ENCODE data around the gene STRIP2. TPM values are rescaled to one million over a fixed set of nuclear protein-coding genes. Genes with fewer than 3 reads are reported as not detected.

Gene STRIP2
- total and polyA plus RNA-seq, 2 of the 13 experiments (the other 11 are each of a cell fraction or from before 2014, with no cell fraction given), result 3.9 to 8.2 TPM

DNA sequence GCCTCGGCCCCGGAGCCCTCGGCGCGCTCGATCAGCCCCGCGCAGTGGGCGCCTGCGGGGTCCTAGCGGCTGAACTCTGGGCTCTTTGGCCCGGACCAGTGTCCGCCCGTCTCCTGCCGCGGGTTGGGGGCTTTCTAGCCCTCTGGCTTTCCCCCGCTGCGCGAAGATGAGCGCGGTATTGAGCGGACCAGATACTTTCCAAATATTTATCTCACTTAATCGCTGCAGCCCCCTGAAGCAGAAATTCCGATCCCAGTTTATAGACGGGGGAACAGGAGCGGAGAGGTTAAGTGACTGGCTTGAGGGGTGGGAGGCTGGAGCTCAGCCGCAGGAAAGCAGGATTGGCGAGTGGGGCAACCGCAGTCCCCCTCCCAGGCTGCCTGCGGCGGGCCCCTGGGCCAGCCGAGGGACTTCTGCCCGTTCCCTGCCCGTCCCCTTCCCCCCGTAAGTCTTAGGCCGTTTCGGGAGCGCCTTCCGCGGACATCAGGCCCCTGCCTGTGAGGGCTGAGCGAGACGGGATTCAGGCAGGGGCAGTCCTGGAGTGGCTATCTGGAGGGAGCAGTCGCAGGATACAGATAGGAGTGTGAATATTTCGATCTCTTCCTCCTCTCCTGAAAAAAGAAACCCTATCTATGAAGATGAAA, 565 bp downstream of the STRIP2 start:
- CTCF ChIA-PET (ENCODE audit: low intra/inter-chr PET ratio, low total read pairs), result no interaction called here
- intact Hi-C loops (cut with micrococcal nuclease; ENCODE audit: unreplicated experiment), result no loop called here
- BruUV-seq (replicated peaks), result TSS peak; percentile 51
- POLR2A ChIA-PET, result interaction anchor here (1.0 to 1.8 kb wide), 4 partner anchors 12 to 217 kb away, joined by 3 to 4 read pairs (median 3); no protein-coding TSS in a partner anchor
- Histone ChIP-seq H3K9me3 (ENCODE audit: low read length) (no peaks in the 10 kb centered on the region), H3K27ac (ENCODE audit: extremely low read length, insufficient read depth, low read length) (peak overlapping the region; percentile 57), H3K36me3 (replicated peaks in 1 of 2; ENCODE audit: control insufficient read depth in 1 of 2, insufficient read depth in 2 of 2, low read length in 2 of 2) (no peaks in the 10 kb centered on the region), H3K27me3 (ENCODE audit: control insufficient read depth in 1 of 2, insufficient read depth in 2 of 2, low read length in 2 of 2) (no peaks in the 10 kb centered on the region), H3K4me1 (ENCODE audit: insufficient read depth, low read length) (peaks cover 30% of the 10 kb centered on the region), H3K79me2 (ENCODE audit: insufficient read depth, low read length) (no peaks in the 10 kb centered on the region), H3K4me2 (ENCODE audit: low read depth, low read length) (peak overlapping the region; percentile 98), H4K20me1 (ENCODE audit: insufficient read depth, low read length) (no peaks in the 10 kb centered on the region), H2AFZ (ENCODE audit: low read length) (peak overlapping the region; percentile 34), H3K4me3 (replicated peaks in 1 of 3; ENCODE audit: insufficient read depth in 1 of 3, low read depth in 2 of 3, low read length in 3 of 3) (peak overlapping the region; percentile 68 to 87 (median 75)), H3K9ac (ENCODE audit: insufficient read depth, low read depth, low read length) (peak overlapping the region; percentile 76)
- FAIRE-seq (no peak), ATAC-seq (peak; percentile 77), DNase-seq (ENCODE audit: low spot score) (peak; percentile 2)
- WGBS (ENCODE audit: low lambda C conversion rate), result 0% methylated on average over 20 of the region's 44 CpGs
- in situ Hi-C loops (cut with HindIII; ENCODE audit: extremely low pct_ligation_motif_present, low pct_unique_long_range_greater_than_20kb), result no loop called here
- TF ChIP-seq ZNF782 (CRISPR knock-in tag; IDR thresholded peaks at IDR 0.05; ENCODE audit: borderline replicate concordance), result 0 out of 2 replicates have a peak, but pooled peaks have one; percentile 35
- TF ChIP-seq, protein P1, sequence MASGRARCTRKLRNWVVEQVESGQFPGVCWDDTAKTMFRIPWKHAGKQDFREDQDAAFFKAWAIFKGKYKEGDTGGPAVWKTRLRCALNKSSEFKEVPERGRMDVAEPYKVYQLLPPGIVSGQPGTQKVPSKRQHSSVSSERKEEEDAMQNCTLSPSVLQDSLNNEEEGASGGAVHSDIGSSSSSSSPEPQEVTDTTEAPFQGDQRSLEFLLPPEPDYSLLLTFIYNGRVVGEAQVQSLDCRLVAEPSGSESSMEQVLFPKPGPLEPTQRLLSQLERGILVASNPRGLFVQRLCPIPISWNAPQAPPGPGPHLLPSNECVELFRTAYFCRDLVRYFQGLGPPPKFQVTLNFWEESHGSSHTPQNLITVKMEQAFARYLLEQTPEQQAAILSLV (CRISPR knock-in tag; IDR thresholded peaks at IDR 0.05; ENCODE audit: borderline replicate concordance), result 0 out of 2 replicates have a peak, but pooled peaks have one; percentile 0
- no peak for TF ChIP-seq CCAR2 (optimal IDR thresholded peaks at IDR 0.05; ENCODE audit: low read depth, low read length)
- TF ChIP-seq, protein P2, sequence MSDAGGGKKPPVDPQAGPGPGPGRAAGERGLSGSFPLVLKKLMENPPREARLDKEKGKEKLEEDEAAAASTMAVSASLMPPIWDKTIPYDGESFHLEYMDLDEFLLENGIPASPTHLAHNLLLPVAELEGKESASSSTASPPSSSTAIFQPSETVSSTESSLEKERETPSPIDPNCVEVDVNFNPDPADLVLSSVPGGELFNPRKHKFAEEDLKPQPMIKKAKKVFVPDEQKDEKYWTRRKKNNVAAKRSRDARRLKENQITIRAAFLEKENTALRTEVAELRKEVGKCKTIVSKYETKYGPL (CRISPR knock-in tag; IDR thresholded peaks at IDR 0.05), result 0 out of 2 replicates have a peak, but pooled peaks have one; percentile 53
- TF ChIP-seq EEA1 (CRISPR knock-in tag; IDR thresholded peaks at IDR 0.05; ENCODE audit: borderline replicate concordance), result no peak
- no peak for TF ChIP-seq MAFK (conservative IDR thresholded peaks at IDR 0.05 in 1 of 2, IDR thresholded peaks at IDR 0.05 in 1 of 2; ENCODE audit: low read length in 2 of 2)
- 0 out of 2 replicates have a peak, but pooled peaks have one; percentile 47 for TF ChIP-seq ZNF160 (CRISPR knock-in tag; IDR thresholded peaks at IDR 0.05)
- 0 out of 2 replicates have a peak, but pooled peaks have one; percentile 0 for TF ChIP-seq ZNF564 (CRISPR knock-in tag; IDR thresholded peaks at IDR 0.05)
- no peak for TF ChIP-seq IRX3 (CRISPR knock-in tag; IDR thresholded peaks at IDR 0.05; ENCODE audit: borderline replicate concordance, low read depth)
- 0 out of 2 replicates have a peak, but pooled peaks have one; percentile 24 for TF ChIP-seq ZNF263 (CRISPR knock-in tag; IDR thresholded peaks at IDR 0.05)
- TF ChIP-seq ZBTB3 (CRISPR knock-in tag; IDR thresholded peaks at IDR 0.05; ENCODE audit: borderline replicate concordance, low read depth), result 0 out of 2 replicates have a peak, but pooled peaks have one; percentile 19
- TF ChIP-seq ZBTB7B (CRISPR knock-in tag; IDR thresholded peaks at IDR 0.05), result peak; percentile 47; the same call in 1 of the 2 replicates
- TF ChIP-seq ZNF563 (CRISPR knock-in tag; IDR thresholded peaks at IDR 0.05), result 0 out of 2 replicates have a peak, but pooled peaks have one; percentile 16
- TF ChIP-seq, protein P3, sequence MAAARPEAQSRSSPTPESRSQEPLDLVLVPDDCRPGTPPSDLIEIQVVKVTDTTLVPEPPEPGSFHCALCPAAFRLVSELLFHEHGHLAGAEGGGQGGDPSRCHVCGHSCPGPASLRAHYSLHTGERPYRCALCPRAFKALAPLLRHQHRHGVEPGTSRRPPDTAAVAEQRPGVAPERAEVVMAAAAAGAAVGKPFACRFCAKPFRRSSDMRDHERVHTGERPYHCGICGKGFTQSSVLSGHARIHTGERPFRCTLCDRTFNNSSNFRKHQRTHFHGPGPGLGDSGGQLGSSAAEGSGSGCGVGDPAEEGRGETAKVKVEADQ (CRISPR knock-in tag; IDR thresholded peaks at IDR 0.05; ENCODE audit: borderline replicate concordance), result 0 out of 2 replicates have a peak, but pooled peaks have one; percentile 0
